Muscle layer of duodenum (tissue), 2 donors: ENCODE data around the gene PID1.

ENCODE experiments used
- H3K27ac ChIP-seq: one replicate; pipeline ENCODE4 v1.7.0; 2013; ENCODE audit warnings: mild to moderate bottlenecking, low read length
- H3K27me3 ChIP-seq: one replicate; pipeline ENCODE4 v1.7.0; 2013; ENCODE audit warnings: low read depth, mild to moderate bottlenecking, control low read depth, low read length
- H3K36me3 ChIP-seq, 2 donors: one replicate each; pipeline ENCODE4 v1.7.0; 2013; ENCODE audit warnings: low read length in 2 of 2, control low read depth in 1 of 2, mild to moderate bottlenecking in 1 of 2; ENCODE audit not compliant: insufficient read depth in 2 of 2, control insufficient read depth in 1 of 2
- H3K4me1 ChIP-seq, 2 donors: one replicate each; pipeline ENCODE4 v1.7.0; 2013; ENCODE audit warnings: low read length in 2 of 2, mild to moderate bottlenecking in 2 of 2, control low read depth in 1 of 2, moderate library complexity in 1 of 2; ENCODE audit not compliant: insufficient read depth in 2 of 2, control insufficient read depth in 1 of 2
- H3K4me3 ChIP-seq, 2 donors: one replicate each; pipeline ENCODE4 v1.7.0; 2013; ENCODE audit warnings: low read length in 2 of 2, low read depth in 1 of 2, mild to moderate bottlenecking in 1 of 2
- H3K9me3 ChIP-seq, 2 donors: one replicate each; pipeline ENCODE4 v1.7.0; 2013; ENCODE audit warnings: low read length in 2 of 2, control low read depth in 1 of 2, mild to moderate bottlenecking in 1 of 2; ENCODE audit not compliant: control insufficient read depth in 1 of 2
- donor health status: healthy.

PID1 gene

DNA sequence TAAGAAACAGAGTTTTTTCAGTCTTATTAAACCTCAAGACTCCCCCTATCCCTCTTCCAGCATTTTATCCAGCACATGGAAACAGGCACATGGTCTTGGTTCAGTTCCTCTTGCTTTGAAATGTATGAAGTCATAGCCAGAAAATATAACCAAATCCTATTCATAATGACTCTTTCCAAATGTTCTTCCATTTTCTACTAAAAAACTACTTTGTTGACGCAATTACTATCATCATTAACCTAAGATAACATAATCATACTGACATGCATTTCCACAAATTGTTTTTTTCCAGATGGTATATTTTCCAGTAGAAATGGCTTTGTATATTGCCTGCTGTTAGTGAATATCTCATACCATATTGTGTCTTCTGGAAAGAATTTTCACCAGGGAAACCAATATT lies 261.3 kb downstream of the PID1 start:
- Histone ChIP-seq H3K9me3 (no peaks in the 10 kb centered on the region), H3K27me3 (no peaks in the 10 kb centered on the region), H3K27ac (no peak overlapping the region), H3K36me3 (no peaks in the 10 kb centered on the region), H3K4me3 (no peak overlapping the region), H3K4me1 (no peaks in the 10 kb centered on the region)

DNA sequence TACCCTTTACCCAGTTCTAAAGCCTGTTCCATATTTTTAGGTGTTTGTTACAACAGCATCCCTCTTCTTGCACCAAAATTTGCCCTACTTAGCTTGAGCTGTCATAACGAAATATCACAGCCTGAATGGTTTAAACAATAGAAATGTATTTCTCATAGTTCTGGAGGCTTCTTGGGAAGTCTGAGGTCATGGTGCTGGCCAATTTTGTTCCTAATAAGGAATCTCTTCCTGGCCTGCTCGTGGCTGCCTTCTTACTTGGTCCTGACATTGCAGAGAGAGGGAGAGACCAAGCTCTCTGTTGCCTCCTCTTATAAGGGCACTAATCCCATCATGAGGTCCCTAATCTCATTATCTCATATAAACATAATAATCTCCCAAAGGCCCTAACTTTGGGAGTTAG lies 267.8 kb downstream of the PID1 start:
- no peaks in the 10 kb centered on the region for H3K36me3 ChIP-seq
- no peaks in the 10 kb centered on the region for H3K4me1 ChIP-seq
- no peaks in the 10 kb centered on the region for H3K27me3 ChIP-seq
- no peak overlapping the region for H3K27ac ChIP-seq
- H3K9me3 ChIP-seq: no peaks in the 10 kb centered on the region
- H3K4me3 ChIP-seq: no peak overlapping the region

GRCh38 chr2:229001196-229001595 lies 269.9 kb downstream of the PID1 start:
- Histone ChIP-seq H3K27ac (no peak overlapping the region), H3K9me3 (no peaks in the 10 kb centered on the region), H3K36me3 (no peaks in the 10 kb centered on the region), H3K4me3 (no peak overlapping the region), H3K4me1 (no peaks in the 10 kb centered on the region), H3K27me3 (no peaks in the 10 kb centered on the region)

- Histone ChIP-seq H3K4me1 (no peaks in the 10 kb centered on the region), H3K27ac (no peak overlapping the region), H3K36me3 (no peaks in the 10 kb centered on the region), H3K9me3 (no peaks in the 10 kb centered on the region), H3K4me3 (no peak overlapping the region), H3K27me3 (no peaks in the 10 kb centered on the region)
Measured at GRCh38 chr2:228999326-228999725, 271.8 kb downstream of the PID1 start.

GRCh38 chr2:228988786-228989185 lies 282.3 kb downstream of the PID1 start:
- H3K9me3 ChIP-seq: peaks cover 0 to 3% of the 10 kb centered on the region in 2 donors
- H3K4me1 ChIP-seq: no peaks in the 10 kb centered on the region
- H3K27ac ChIP-seq: no peak overlapping the region
- H3K4me3 ChIP-seq: no peak overlapping the region
- no peaks in the 10 kb centered on the region for H3K36me3 ChIP-seq
- H3K27me3 ChIP-seq: no peaks in the 10 kb centered on the region

DNA sequence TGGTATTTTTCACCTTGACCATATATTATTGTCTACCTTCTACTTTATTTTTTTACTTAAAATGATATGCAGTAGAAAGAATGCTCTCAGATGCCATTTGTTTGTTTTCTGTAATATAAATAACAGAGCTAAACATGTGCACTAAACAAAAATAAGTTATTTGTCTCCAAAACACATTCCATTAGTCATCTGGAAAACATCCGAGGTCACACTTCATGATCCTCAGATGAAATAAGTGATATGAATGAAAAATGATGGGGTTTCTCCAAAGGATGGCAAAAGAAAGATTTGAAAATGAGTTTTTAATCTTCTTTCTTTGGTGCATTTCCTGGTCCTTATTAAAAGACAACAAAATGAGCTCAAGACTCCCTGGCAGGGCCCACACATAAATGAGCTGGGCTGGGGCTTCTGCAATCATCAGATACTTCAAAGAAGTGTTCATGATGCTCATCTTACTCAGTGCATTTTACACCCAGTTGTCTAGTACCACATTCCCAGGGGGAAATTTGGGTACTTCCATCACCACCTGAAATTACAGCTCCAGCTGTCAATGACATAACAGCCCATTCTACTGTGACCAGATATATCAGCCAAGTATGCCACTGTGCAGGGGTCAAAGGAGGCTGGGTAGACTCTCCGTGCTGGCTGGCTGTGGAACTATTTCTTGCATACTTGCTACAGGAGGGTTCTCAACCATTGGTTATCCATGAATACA lies 283.5 kb downstream of the PID1 start:
- no peak overlapping the region for H3K27ac ChIP-seq
- H3K36me3 ChIP-seq: no peaks in the 10 kb centered on the region
- no peaks in the 10 kb centered on the region for H3K27me3 ChIP-seq
- no peak overlapping the region for H3K4me3 ChIP-seq
- no peaks in the 10 kb centered on the region for H3K4me1 ChIP-seq
- H3K9me3 ChIP-seq: peaks cover 0 to 3% of the 10 kb centered on the region in 2 donors

GRCh38 chr2:228986961-228987360 lies 284.1 kb downstream of the PID1 start:
- Histone ChIP-seq H3K4me1 (no peaks in the 10 kb centered on the region), H3K36me3 (no peaks in the 10 kb centered on the region), H3K4me3 (no peak overlapping the region), H3K27ac (no peak overlapping the region), H3K9me3 (peaks cover 0 to 3% of the 10 kb centered on the region in 2 donors), H3K27me3 (no peaks in the 10 kb centered on the region)

DNA sequence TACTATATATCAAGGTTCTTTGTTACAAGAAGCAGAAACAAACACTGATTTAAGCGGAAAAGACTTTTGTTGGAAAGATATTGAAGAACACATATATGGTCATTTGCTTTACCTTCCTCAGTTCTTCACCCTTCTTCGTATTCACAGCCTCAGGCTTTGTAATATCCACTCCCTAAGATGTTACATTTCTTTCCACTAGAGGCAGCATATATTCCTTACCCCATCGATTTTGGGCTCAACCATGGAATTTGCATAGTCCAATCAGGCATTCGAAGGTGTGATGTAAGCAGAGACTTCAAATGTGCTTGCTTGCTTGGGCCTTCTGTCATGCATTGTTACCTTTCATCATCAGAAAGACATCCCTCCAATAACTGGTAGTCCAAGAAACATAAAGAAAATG lies 287.4 kb downstream of the PID1 start:
- H3K9me3 ChIP-seq: no peaks in the 10 kb centered on the region
- no peaks in the 10 kb centered on the region for H3K4me1 ChIP-seq
- H3K36me3 ChIP-seq: no peaks in the 10 kb centered on the region
- no peaks in the 10 kb centered on the region for H3K27me3 ChIP-seq
- no peak overlapping the region for H3K27ac ChIP-seq
- H3K4me3 ChIP-seq: no peak overlapping the region

- Histone ChIP-seq H3K9me3 (peaks cover 0 to 3% of the 10 kb centered on the region in 2 donors), H3K27ac (no peak overlapping the region), H3K4me3 (no peak overlapping the region), H3K36me3 (no peaks in the 10 kb centered on the region), H3K4me1 (no peaks in the 10 kb centered on the region), H3K27me3 (no peaks in the 10 kb centered on the region)
Measured at GRCh38 chr2:228974169-228974568, 296.9 kb downstream of the PID1 start.
